CD4-positive, alpha-beta T cell treated with Interleukin-10 for 1 hour (primary cell): ENCODE results near the gene CCDC124.
"Not testable (repeated sequence)": the region's sequence is repeated elsewhere in the genome, so short reads cannot be mapped to it uniquely, and the experiment has no call there.

Experiments
- DNase-seq: peaks from one replicate; pipeline ENCODE4 v3.0.0-alpha.2; 2020

The CCDC124 gene

GRCh38 chr19:17954401-17954800 is 21.6 kb downstream of the CCDC124 start:
- DNase-seq = no peak

- DNase-seq = no peak
Observed at GRCh38 chr19:17957149-17957849, 24.5 kb downstream of the CCDC124 start.

- no peak for DNase-seq
Observed at GRCh38 chr19:17957885-17958284, 25.1 kb downstream of the CCDC124 start.

GRCh38 chr19:17963936-17964691 is 31.3 kb downstream of the CCDC124 start:
- no peak for DNase-seq

GRCh38 chr19:17965370-17966128 is 32.7 kb downstream of the CCDC124 start:
- no peak for DNase-seq

- DNase-seq = no peak
Observed at GRCh38 chr19:17966129-17966483, 33.3 kb downstream of the CCDC124 start.

- DNase-seq = no peak
Observed at GRCh38 chr19:17966550-17967256, 33.9 kb downstream of the CCDC124 start, which contains the start of gene KCNN1. TSS of gene KCNN1 (plus strand) at chr19:17967107. CDS start at chr19:17973889, 6,782 bp downstream.

- DNase-seq = no peak
Observed at GRCh38 chr19:17967257-17968051, 34.6 kb downstream of the CCDC124 start.

- DNase-seq = no peak
Observed at GRCh38 chr19:17968362-17968761, 35.5 kb downstream of the CCDC124 start.

- no peak for DNase-seq
Observed at GRCh38 chr19:17969096-17969792, 36.4 kb downstream of the CCDC124 start.

GRCh38 chr19:17972230-17972629 is 39.4 kb downstream of the CCDC124 start:
- DNase-seq = no peak

GRCh38 chr19:17973759-17974158 is 40.9 kb downstream of the CCDC124 start:
- no peak for DNase-seq

- DNase-seq = no peak
Observed at GRCh38 chr19:17974551-17974950, 41.7 kb downstream of the CCDC124 start.

GRCh38 chr19:17975032-17975431 is 42.2 kb downstream of the CCDC124 start:
- DNase-seq = no peak

GRCh38 chr19:17977021-17977420 is 44.2 kb downstream of the CCDC124 start:
- no peak for DNase-seq

GRCh38 chr19:17977488-17977887 is 44.7 kb downstream of the CCDC124 start:
- no peak for DNase-seq

GRCh38 chr19:17981611-17982010 is 48.8 kb downstream of the CCDC124 start:
- no peak for DNase-seq

- no peak for DNase-seq
Observed at GRCh38 chr19:17982430-17982829, 49.6 kb downstream of the CCDC124 start.

- no peak for DNase-seq
Observed at GRCh38 chr19:17985037-17985818, 52.4 kb downstream of the CCDC124 start.

GRCh38 chr19:17986569-17986968 is 53.8 kb downstream of the CCDC124 start:
- DNase-seq = not testable (repeated sequence)

- DNase-seq = no peak
Observed at GRCh38 chr19:17988161-17988560, 55.3 kb downstream of the CCDC124 start.
